Keratinocyte (primary cell): ENCODE data around the gene FANCD2OS. TPM values are rescaled to one million over a fixed set of nuclear protein-coding genes. Genes with fewer than 3 reads are reported as not detected.

Source experiments
- DNase-seq: peaks from one replicate; pipeline ENCODE4 v3.0.0-alpha.2; 2011; ENCODE audit warnings: low read depth, missing footprints, low spot score
- FAIRE-seq: peaks from 2 replicates; lab custom pipeline; 2011; peaks lifted over from hg19 to GRCh38; lab: Jason Lieb, UNC
- H2AFZ ChIP-seq: 2 replicates; pipeline ENCODE4 v1.6.0; 2012; ENCODE audit warnings: low read length, control low read depth, inconsistent platforms; ENCODE audit not compliant: control insufficient read depth
- H3K27ac ChIP-seq: 2 replicates; pipeline ENCODE4 v1.5.1; 2011; ENCODE audit warnings: low read length; ENCODE audit not compliant: control insufficient read depth, insufficient read depth
- H3K27me3 ChIP-seq: 3 replicates; pipeline ENCODE4 v1.6.0; 2011; ENCODE audit warnings: low read length; ENCODE audit not compliant: control insufficient read depth, insufficient read depth; ENCODE audit errors: extremely low read depth
- H3K36me3 ChIP-seq, 2 experiments: 2 replicates in 1 of 2; 3 replicates in 1 of 2; pipeline ENCODE4 v1.5.1; 2011; ENCODE audit warnings: low read length in 2 of 2, mild to moderate bottlenecking in 1 of 2; ENCODE audit not compliant: control insufficient read depth in 2 of 2, insufficient read depth in 2 of 2; ENCODE audit errors: extremely low read depth in 1 of 2
- H3K4me1 ChIP-seq: 3 replicates; pipeline ENCODE4 v1.5.1; 2011; ENCODE audit warnings: low read length; ENCODE audit not compliant: control insufficient read depth, insufficient read depth; ENCODE audit errors: extremely low read depth
- H3K4me2 ChIP-seq: 3 replicates; pipeline ENCODE4 v1.6.0; 2011; ENCODE audit warnings: low read depth, low read length; ENCODE audit not compliant: control insufficient read depth, insufficient read depth; ENCODE audit errors: extremely low read depth
- H3K4me3 ChIP-seq, 3 experiments: fragments of 200-600 bp in 1 of 3; sonication (generic) in 1 of 3; 2 replicates in 2 of 3; 3 replicates in 1 of 3; pipeline ENCODE4 v1.5.1; 2011 to 2016; ENCODE audit warnings: low read length in 3 of 3, mild to moderate bottlenecking in 3 of 3, control low read depth in 2 of 3, inconsistent platforms in 1 of 3, low read depth in 1 of 3, mixed read lengths in 1 of 3, mixed run types in 1 of 3, moderate library complexity in 1 of 3; ENCODE audit not compliant: control insufficient read depth in 2 of 3, insufficient read depth in 2 of 3; ENCODE audit errors: extremely low read depth in 1 of 3
- H3K79me2 ChIP-seq: 2 replicates; pipeline ENCODE4 v1.6.0; 2012; ENCODE audit warnings: low read length; ENCODE audit not compliant: control insufficient read depth, insufficient read depth
- H3K9ac ChIP-seq: 3 replicates; pipeline ENCODE4 v1.6.0; 2011; ENCODE audit warnings: low read length; ENCODE audit not compliant: control insufficient read depth, insufficient read depth; ENCODE audit errors: extremely low read depth
- H3K9me1 ChIP-seq: 3 replicates; pipeline ENCODE4 v1.6.0; 2011; ENCODE audit warnings: low read length; ENCODE audit not compliant: control insufficient read depth, insufficient read depth; ENCODE audit errors: extremely low read depth
- H3K9me3 ChIP-seq: 2 replicates; pipeline ENCODE4 v1.5.1; 2012; ENCODE audit warnings: low read depth, low read length; ENCODE audit not compliant: control insufficient read depth
- H4K20me1 ChIP-seq: 3 replicates; pipeline ENCODE4 v1.6.0; 2011; ENCODE audit warnings: low read length; ENCODE audit not compliant: control insufficient read depth, insufficient read depth; ENCODE audit errors: extremely low read depth
- CTCF ChIP-seq, 3 experiments: IDR thresholded peaks in 1 of 3; conservative IDR thresholded peaks in 1 of 3; optimal IDR thresholded peaks in 1 of 3; 2 replicates in 2 of 3; 3 replicates in 1 of 3; pipeline versions ENCODE3 to v1.5.1; 2011; ENCODE audit warnings: low read length in 3 of 3, mild to moderate bottlenecking in 3 of 3, moderate library complexity in 2 of 3, control low read depth in 1 of 3, inconsistent platforms in 1 of 3; ENCODE audit not compliant: insufficient read depth in 2 of 3; ENCODE audit errors: extremely low read depth in 1 of 3
- EZH2 ChIP-seq: IDR thresholded peaks from one replicate; pipeline ENCODE4 v1.6.1; 2012; ENCODE audit warnings: inconsistent platforms, mild to moderate bottlenecking, low read length, moderate library complexity
- dilution Hi-C: fragments of 300-500 bp; cut with MboI; formaldehyde crosslinking; loops from one replicate; pipeline ENCODE4 v1.7.0; 2020; ENCODE audit warnings: low sequenced_read_pairs; ENCODE audit not compliant: extremely low pct_ligation_motif_present
- polyA plus RNA-seq, 5 experiments: library from polyadenylated mRNA; depleted of rRNA in 3 of 5; stranded (reverse) in 3 of 5; stranded (forward) in 1 of 5; unstranded in 1 of 5; fragments of >200 nt; gene quantifications; 1 replicate in 1 of 5; 2 replicates in 3 of 5; 3 replicates in 1 of 5; pipeline versions ENCODE4 v1.2.1 to v1.2.3, GENCODE V29; 2011 to 2012; ENCODE audit warnings: missing spikeins in 2 of 5, low read depth in 1 of 5, low replicate concordance in 1 of 5

FANCD2OS gene
- polyA plus RNA-seq, 1 donor (not counting 4 experiments of a cell fraction or from before 2014, with no cell fraction given) = not detected

GRCh38 chr3:10106919-10107318 lies 1.1 kb downstream of the FANCD2OS start:
- H4K20me1 ChIP-seq = no peaks in the 10 kb centered on the region
- no peak overlapping the region for H3K4me2 ChIP-seq
- H3K4me1 ChIP-seq = no peaks in the 10 kb centered on the region
- TF ChIP-seq EZH2 (no peak), CTCF (optimal IDR thresholded peaks at IDR 0.05 in 1 of 3, IDR thresholded peaks at IDR 0.05 in 1 of 3, conservative IDR thresholded peaks at IDR 0.05 in 1 of 3; ENCODE audit: extremely low read depth in 1 of 3, insufficient read depth in 2 of 3, low read length in 3 of 3) (no peak)
- H3K4me3 ChIP-seq = no peak overlapping the region
- dilution Hi-C loops = no loop called here
- FAIRE-seq (no peak), DNase-seq (no peak)
- no peak overlapping the region for H2AFZ ChIP-seq
- no peaks in the 10 kb centered on the region for H3K9me3 ChIP-seq
- H3K27me3 ChIP-seq = no peaks in the 10 kb centered on the region
- no peaks in the 10 kb centered on the region for H3K9me1 ChIP-seq
- no peaks in the 10 kb centered on the region for H3K36me3 ChIP-seq
- no peaks in the 10 kb centered on the region for H3K79me2 ChIP-seq
- no peak overlapping the region for H3K27ac ChIP-seq
- no peak overlapping the region for H3K9ac ChIP-seq

- DNase-seq = no peak
Observed at GRCh38 chr3:10099041-10099440, 9.0 kb downstream of the FANCD2OS start.

More at GRCh38 chr3:10099041-10099440, 9.0 kb downstream of the FANCD2OS start:
- no peak overlapping the region for H3K4me3 ChIP-seq
- no peak for FAIRE-seq
- no peaks in the 10 kb centered on the region for H3K9me1 ChIP-seq
- H3K36me3 ChIP-seq = no peaks in the 10 kb centered on the region
- H3K27me3 ChIP-seq = no peaks in the 10 kb centered on the region
- dilution Hi-C loops = no loop called here
- TF ChIP-seq CTCF (optimal IDR thresholded peaks at IDR 0.05 in 1 of 3, IDR thresholded peaks at IDR 0.05 in 1 of 3, conservative IDR thresholded peaks at IDR 0.05 in 1 of 3; ENCODE audit: extremely low read depth in 1 of 3, insufficient read depth in 2 of 3, low read length in 3 of 3) (no peak), EZH2 (no peak)
- H2AFZ ChIP-seq = no peak overlapping the region
- no peaks in the 10 kb centered on the region for H3K4me1 ChIP-seq
- H4K20me1 ChIP-seq = no peaks in the 10 kb centered on the region
- no peaks in the 10 kb centered on the region for H3K9me3 ChIP-seq
- no peak overlapping the region for H3K4me2 ChIP-seq
- H3K79me2 ChIP-seq = no peaks in the 10 kb centered on the region
- H3K27ac ChIP-seq = no peak overlapping the region
- H3K9ac ChIP-seq = no peak overlapping the region
